GM12892 (cell line): ENCODE data around the gene EXOSC10.
"Not testable (repeated sequence)": the region's sequence is repeated elsewhere in the genome, so short reads cannot be mapped to it uniquely, and the experiment has no call there.

ENCODE experiments used
- DNase-seq: peaks from one replicate; pipeline ENCODE4 v3.0.0; 2011; ENCODE audit not compliant: insufficient read length
- FAIRE-seq: peaks from 2 replicates; lab custom pipeline; 2011; peaks lifted over from hg19 to GRCh38; lab: Jason Lieb, UNC
- POLR2A ChIP-seq: IDR thresholded peaks from 2 replicates; pipeline ENCODE4 v1.6.1; 2011; ENCODE audit warnings: low read depth, low read length, control low read depth
- POLR2AphosphoS5 ChIP-seq: IDR thresholded peaks from 2 replicates; pipeline ENCODE4 v1.6.1; 2011; ENCODE audit warnings: low read depth, low read length, control low read depth
- TAF1 ChIP-seq: IDR thresholded peaks from 2 replicates; pipeline ENCODE4 v1.6.1; 2011; ENCODE audit warnings: low read depth, mild to moderate bottlenecking, control low read depth, low read length, borderline replicate concordance

EXOSC10 gene

DNA sequence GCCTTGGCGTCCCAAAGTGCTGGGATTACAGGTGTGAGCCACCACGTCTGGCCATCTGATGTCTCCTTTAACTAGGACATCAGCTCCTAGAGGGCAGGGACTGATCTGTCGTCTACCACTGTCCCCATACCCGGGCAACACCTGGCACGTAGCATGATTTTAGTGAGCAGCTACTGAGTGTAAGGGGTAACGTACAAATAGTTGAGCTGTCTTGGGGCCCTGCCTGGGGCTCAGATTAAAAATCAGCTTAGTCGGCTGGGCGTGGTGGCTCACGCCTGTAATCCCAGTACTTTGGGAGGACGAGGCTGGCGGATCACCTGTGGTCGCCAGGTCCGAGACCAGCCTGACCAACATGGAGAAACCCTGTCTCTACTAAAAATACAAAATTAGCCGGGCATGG lies 41.6 kb downstream of the EXOSC10 start:
- no peak for TF ChIP-seq TAF1
- no peak for TF ChIP-seq POLR2AphosphoS5
- TF ChIP-seq POLR2A, result no peak
- FAIRE-seq, result no peak

DNA sequence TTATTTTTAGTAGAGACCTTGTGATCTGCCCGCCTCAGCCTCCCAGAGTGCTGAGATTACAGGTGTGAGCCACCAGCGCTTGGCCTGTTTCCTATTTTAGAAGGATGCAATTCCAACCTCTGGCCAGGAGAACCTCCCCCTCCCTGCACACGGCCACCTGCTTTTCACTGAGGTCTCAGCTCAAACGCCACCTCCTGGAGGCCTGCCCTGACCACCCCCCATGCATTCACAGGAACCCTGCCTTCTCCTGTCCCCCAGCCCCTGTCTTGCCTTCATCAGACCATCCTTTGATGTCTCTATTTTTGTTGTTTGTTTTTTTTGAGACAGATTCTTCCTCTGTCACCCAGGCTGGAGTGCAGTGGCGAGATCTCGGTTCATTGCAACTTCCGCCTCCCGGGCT lies 42.2 kb downstream of the EXOSC10 start:
- no peak for FAIRE-seq

More for the DNA sequence above, 41.6 kb downstream of the EXOSC10 start:
- no peak for DNase-seq

DNA sequence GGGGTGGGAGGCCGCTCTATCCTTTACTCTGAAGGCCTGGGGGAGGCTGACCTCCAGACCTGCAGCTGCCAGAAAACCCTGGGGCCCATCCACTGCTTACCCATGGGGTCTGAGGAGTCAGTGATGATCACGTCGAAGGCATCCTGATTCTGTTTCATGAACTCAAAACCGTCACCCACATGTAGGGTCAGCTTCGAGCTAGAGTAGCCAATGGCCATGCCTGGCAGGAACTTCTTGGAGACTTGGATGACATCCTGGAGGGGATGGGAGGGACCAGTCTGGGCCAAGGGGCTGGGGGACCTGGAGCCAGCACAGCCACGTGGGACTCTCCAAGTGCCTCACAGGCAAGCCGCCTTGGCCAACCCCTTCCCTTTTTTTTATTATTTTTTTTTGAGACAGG lies 43.2 kb downstream of the EXOSC10 start:
- FAIRE-seq (no peak), DNase-seq (no peak)
- TF ChIP-seq POLR2AphosphoS5 (no peak), POLR2A (no peak), TAF1 (no peak)

More for the DNA sequence above, 42.2 kb downstream of the EXOSC10 start:
- DNase-seq, result no peak
- TF ChIP-seq POLR2A, result no peak
- no peak for TF ChIP-seq POLR2AphosphoS5
- no peak for TF ChIP-seq TAF1

DNA sequence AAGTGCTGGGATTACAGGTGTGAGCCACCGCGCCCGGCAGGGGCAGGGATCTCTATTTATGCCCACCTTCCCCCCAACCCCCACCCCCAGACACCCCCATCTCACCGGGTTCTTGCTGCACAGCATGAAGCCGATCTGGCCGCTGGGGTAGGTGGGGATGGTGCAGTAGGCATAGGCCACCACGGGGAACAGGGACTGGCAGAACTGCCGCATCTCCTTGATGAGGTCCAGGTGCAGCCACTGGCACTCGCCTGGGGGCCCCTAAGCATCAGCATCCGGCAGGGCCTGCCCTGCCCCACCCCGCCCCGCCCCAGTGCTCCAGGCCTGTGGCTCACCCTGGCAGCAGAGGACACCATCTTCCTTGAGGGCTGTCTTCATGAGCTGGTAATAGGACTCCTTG lies 44.0 kb downstream of the EXOSC10 start:
- DNase-seq, result no peak
- TF ChIP-seq TAF1 (no peak), POLR2AphosphoS5 (no peak), POLR2A (no peak; the same call in 1 of the 2 replicates)
- FAIRE-seq, result no peak

DNA sequence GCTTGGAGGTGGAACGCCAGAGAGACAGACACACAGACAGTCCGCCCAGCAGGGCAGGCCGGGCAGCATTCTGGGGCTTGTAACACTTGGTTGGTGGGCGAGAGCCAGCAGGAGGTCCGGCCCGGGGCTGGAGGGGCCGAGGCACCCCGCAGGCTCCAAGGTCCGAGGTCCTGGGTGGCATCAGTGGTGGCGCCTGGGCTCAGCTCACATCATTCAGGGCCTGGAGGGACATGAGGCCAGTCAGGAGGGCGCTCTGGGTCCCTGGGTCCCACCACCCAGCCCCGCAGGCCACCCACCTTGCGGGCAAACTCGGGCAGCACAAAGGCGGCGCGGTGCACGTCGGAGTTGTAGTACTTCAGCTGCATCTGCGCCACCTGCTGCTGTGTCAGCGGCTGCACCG lies 45.0 kb downstream of the EXOSC10 start:
- FAIRE-seq (no peak), DNase-seq (no peak)
- TF ChIP-seq POLR2A (no peak), TAF1 (no peak), POLR2AphosphoS5 (no peak)

DNA sequence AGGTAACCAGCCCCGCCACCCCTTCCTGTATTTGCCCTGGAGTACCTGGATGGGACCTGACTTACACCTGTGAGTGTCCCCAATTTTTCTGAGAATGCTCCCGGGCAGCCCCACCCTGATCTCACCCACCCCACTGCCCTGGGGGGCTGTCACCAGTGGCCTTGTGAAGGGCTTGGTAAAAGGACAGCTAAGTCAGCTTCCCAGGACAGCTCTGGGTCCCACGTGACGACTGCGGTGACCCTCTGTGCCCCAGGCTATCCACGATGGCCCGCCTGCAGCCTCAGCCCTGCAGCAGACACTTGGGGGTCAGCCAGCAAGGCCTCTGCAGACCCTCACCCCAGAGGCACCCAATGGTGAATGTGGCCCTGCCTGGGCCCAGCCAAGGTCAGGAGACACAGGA lies 45.5 kb downstream of the EXOSC10 start:
- FAIRE-seq (no peak), DNase-seq (no peak)
- TF ChIP-seq POLR2AphosphoS5 (no peak), POLR2A (no peak), TAF1 (no peak)

DNA sequence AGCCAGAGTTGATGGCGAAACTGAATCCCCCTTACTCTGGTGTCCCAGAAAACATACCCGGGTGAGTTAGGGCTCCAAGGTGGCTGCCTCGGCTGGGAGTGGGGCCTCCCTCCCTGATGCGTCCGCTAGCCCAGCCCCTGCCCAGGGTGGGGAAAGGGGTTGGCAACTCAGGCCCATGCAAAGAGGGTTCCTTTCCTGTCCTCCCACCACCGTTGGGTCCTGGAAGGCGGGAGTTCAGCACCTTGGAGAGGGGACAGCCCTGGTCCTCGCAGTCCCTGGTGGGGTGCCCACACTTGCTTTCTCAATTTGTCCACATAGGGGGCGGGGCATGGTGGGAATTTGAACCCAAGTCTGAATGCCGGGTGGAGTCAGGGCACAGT lies 45.9 kb downstream of the EXOSC10 start:
- DNase-seq (no peak), FAIRE-seq (no peak)
- no peak for TF ChIP-seq POLR2A
- no peak for TF ChIP-seq TAF1
- TF ChIP-seq POLR2AphosphoS5, result 0 out of 2 replicates have a peak, but pooled peaks have one; percentile 19

DNA sequence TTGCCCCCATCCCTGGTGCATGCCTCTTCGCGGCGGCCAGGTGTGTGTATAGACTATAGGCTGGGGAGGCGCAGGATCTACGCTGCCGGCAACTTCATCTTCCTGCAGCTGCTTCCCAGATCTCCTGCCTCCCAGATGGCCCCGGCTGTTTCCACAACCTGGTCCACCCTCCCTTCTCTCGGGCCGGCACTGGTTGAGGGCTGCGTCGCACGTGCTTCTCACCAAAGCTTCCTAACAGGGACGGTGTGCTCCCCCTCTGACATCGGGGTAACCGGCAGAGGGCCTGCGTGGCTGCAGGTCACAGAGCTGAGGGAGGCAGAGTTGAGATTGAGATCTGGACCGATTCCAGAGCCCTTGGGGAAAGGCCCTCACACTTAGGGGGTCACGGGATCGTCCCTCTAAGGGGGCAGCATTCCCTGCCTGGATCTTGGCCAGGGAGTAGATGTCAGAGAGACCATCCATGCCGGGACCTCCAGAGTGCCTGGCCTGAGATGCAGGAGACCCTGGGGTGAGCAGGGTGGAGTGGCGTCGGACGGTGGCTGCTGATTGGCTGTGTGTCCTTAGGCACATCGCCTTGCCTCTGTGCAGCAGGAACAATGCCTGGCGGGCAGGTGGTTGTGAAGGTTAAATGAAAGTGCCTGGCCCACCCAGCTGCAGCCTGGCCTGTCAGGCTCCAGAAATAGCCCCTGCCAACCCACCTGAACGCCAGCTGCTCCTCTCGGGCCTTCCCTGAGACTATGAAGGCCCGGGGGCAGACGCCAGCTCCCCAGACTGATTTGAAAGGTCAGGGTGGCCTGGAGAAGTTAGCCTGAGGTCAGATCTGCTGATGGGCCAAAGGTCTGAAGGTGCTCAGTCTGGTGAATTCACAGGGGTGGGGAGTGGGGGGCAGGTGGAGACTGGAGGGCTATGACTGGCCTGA lies 46.6 kb downstream of the EXOSC10 start:
- no peak for FAIRE-seq
- TF ChIP-seq POLR2AphosphoS5 (no peak; the same call in 1 of the 2 replicates), POLR2A (no peak; the same call in 1 of the 2 replicates), TAF1 (no peak)
- no peak for DNase-seq

DNA sequence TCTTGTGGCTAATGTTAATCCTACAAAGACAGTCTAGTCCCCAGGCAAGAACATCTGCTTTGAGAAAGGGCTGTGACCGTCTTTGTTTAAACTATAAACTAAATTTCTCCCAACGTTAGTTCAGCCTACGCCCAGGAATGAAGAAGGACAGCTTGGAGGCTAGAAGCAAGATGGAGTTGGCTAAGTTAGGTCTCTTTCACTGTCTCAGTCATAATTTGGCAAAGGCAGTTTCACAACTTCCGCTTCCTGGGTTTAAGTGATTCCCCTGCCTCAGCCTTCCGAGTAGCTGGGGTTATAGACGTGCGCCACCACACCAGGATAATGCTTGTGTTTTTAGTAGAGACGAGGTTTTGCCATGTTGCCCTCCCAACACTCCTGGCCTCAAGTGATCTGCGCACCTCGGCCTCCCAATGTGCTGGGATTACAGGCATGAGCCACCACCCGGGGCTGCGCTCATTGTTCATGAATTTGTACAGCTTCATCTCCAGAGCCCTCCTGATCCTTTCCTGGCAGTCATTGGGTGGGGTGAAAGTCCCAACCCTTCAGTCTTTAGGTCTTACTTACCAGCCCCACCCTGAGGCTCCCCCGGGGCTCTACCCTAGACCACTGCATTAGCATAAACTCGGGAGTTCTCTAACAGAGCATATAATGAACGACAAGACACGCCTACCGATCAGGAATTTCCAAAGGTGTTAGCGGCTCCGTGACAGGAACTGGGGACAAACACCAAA lies 47.7 kb downstream of the EXOSC10 start:
- no peak for TF ChIP-seq POLR2A
- no peak for TF ChIP-seq TAF1
- TF ChIP-seq POLR2AphosphoS5, result no peak
- no peak for DNase-seq
- no peak for FAIRE-seq

DNA sequence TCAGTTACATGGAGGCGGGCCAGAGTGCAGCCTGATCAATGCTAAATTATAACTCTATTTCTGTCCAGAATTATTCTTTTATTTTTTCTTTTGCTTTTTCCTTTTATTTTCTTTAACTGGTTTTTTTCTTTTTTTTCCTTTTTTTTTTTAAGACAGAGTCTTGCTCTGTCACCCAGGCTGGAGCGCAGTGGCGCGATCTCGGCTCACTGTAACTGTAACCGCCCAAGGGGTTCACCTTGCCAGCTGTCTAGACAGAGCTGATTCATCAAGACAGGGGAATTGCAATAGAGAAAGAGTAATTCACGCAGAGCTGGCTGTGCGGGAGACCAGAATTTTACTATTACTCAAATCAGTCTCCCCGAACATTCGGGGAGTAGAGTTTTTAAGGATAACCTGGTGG lies 48.5 kb downstream of the EXOSC10 start:
- not testable (repeated sequence) for FAIRE-seq

DNA sequence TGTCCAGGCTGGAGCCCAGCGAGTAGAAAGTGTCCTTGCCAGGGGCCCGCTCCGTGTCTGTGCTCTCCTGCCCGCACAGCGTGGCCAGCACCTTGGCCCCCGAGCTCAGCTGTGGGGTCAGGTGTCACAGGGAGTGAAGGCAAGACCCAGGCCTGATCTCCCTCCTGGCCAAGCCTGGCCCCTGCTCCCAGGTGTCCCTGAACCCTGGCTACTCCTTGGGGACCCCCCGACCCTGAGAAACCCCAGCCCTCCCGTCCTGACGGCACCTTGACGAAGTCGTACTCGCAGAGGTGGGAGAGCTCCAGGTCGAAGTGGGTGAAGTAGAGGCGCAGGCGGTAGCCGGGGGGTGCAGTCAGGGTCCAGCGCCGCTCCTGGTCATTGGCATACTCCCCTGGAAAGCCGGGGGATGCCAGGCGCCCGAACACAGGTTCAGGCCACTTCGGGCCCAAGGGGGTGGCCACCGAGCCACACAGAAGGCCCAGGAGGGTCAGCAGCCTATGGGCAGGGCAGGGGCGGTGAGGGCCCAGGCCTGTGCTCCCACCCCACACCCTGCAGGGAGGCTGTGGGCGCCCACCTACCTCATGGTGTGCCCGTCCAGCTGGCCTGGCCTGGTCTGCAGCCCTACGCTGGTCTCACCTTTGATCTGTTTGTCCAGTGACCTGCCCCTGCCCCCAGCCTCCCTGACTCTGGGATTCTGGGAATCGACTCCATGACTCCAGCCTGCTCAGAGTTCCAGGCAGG lies 52.9 kb downstream of the EXOSC10 start, which contains the start of gene MASP2:
TSS of gene MASP2 (minus strand) at position 615 of the 741 bp plus-strand sequence. CDS start at position 583, 32 bp downstream.
- DNase-seq (no peak), FAIRE-seq (no peak)

More for the DNA sequence above, 48.5 kb downstream of the EXOSC10 start:
- not testable (repeated sequence) for DNase-seq

More for the DNA sequence above, 52.9 kb downstream of the EXOSC10 start, which contains the start of gene MASP2:
- no peak for TF ChIP-seq POLR2AphosphoS5
- no peak for TF ChIP-seq POLR2A
- no peak for TF ChIP-seq TAF1
